ENCODE data around the gene PUS1. TPM values are rescaled to one million over a fixed set of nuclear protein-coding genes. Genes with fewer than 3 reads are reported as not detected.
"Not testable (repeated sequence)": the region's sequence is repeated elsewhere in the genome, so short reads cannot be mapped to it uniquely, and the experiment has no call there.

The PUS1 gene
- polyA plus RNA-seq, 1 donor from 2014 or later: 14.3 TPM

DNA sequence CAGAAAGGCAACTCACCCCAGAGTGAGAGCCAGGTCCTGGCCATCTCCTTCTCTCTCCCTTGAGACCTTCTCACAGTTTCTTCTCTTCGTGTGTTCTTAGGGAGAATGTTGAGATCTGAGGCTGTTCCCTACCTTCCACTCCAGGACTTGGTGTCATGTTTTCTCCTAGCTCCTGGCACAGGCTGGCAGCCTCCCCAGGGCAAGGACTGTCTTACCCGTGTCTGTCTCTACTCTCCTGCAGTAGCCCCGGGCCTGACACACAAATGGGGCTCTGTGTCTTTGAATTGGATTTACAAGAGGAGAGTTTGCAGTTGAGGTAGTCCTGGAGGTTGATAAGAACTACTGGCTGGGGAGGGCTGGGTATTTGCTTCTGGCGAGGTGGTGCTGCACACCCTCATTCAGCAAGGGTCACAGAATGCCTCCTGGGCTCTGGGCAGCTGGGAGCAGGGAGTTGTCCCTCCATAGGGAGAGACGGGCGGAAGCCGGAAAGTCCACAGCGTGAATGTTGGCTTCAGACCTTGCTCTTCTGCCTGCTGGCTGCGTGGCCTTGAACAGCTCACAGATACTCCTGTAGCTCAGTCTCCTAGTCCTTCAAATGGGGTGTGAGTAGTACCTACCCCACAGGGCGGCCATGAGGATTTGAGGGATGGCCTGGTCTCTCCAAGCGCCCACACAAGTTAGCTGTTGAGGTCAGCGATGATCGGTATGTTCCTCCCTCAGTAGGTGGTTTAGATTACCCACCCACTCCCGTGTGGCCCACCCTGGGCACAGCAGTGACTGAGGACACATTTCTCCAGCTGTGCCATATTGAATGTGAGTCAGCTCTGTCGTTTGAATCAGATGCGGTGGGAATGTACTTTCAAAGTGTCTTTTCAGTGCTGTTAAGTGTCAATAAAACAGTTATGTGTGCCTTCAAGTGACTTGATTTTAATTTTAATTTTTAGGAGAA is 30.8 kb downstream of the PUS1 start:
- peaks cover 68% of the 10 kb centered on the region for H3K79me2 ChIP-seq (replicated peaks; ENCODE audit: insufficient read depth, low read length)
- H3F3A ChIP-seq (ENCODE audit: insufficient read depth, low read length, poor library complexity, severe bottlenecking): peaks cover 3% of the 10 kb centered on the region
- H3K27me3 ChIP-seq (ENCODE audit: insufficient read depth, low read depth, low read length): no peaks in the 10 kb centered on the region
- no peak overlapping the region for H3K4me2 ChIP-seq (ENCODE audit: low read length)
- no peaks in the 10 kb centered on the region for H3K9me3 ChIP-seq (ENCODE audit: low read length)
- H3K36me3 ChIP-seq (ENCODE audit: insufficient read depth, low read length): no peaks in the 10 kb centered on the region
- H3K27ac ChIP-seq (ENCODE audit: low read length): no peak overlapping the region
- H2AFZ ChIP-seq (ENCODE audit: low read depth, low read length): no peak overlapping the region
- no peak overlapping the region for H3K9ac ChIP-seq (ENCODE audit: low read length)
- H4K20me1 ChIP-seq (ENCODE audit: insufficient read depth): no peaks in the 10 kb centered on the region
- no peaks in the 10 kb centered on the region for H3K9me2 ChIP-seq (ENCODE audit: insufficient read depth, low read length)
- no peak overlapping the region for H3K4me3 ChIP-seq (ENCODE audit: low read length)
- TF ChIP-seq RAD21 (conservative IDR thresholded peaks at IDR 0.05) (no peak), POLR2AphosphoS5 (IDR thresholded peaks at IDR 0.05) (no peak), EP300 (conservative IDR thresholded peaks at IDR 0.05; ENCODE audit: poor library complexity, severe bottlenecking) (no peak), EZH2 (IDR thresholded peaks at IDR 0.05; ENCODE audit: borderline replicate concordance, insufficient read depth, low read length, poor library complexity, severe bottlenecking) (no peak), SMC3 (conservative IDR thresholded peaks at IDR 0.05; ENCODE audit: poor library complexity) (no peak), TAF1 (IDR thresholded peaks at IDR 0.05; ENCODE audit: low read depth) (no peak), MXI1 (conservative IDR thresholded peaks at IDR 0.05; ENCODE audit: poor library complexity, severe bottlenecking) (no peak)
- TF ChIP-seq, protein P1, sequence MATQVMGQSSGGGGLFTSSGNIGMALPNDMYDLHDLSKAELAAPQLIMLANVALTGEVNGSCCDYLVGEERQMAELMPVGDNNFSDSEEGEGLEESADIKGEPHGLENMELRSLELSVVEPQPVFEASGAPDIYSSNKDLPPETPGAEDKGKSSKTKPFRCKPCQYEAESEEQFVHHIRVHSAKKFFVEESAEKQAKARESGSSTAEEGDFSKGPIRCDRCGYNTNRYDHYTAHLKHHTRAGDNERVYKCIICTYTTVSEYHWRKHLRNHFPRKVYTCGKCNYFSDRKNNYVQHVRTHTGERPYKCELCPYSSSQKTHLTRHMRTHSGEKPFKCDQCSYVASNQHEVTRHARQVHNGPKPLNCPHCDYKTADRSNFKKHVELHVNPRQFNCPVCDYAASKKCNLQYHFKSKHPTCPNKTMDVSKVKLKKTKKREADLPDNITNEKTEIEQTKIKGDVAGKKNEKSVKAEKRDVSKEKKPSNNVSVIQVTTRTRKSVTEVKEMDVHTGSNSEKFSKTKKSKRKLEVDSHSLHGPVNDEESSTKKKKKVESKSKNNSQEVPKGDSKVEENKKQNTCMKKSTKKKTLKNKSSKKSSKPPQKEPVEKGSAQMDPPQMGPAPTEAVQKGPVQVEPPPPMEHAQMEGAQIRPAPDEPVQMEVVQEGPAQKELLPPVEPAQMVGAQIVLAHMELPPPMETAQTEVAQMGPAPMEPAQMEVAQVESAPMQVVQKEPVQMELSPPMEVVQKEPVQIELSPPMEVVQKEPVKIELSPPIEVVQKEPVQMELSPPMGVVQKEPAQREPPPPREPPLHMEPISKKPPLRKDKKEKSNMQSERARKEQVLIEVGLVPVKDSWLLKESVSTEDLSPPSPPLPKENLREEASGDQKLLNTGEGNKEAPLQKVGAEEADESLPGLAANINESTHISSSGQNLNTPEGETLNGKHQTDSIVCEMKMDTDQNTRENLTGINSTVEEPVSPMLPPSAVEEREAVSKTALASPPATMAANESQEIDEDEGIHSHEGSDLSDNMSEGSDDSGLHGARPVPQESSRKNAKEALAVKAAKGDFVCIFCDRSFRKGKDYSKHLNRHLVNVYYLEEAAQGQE (IDR thresholded peaks at IDR 0.05; ENCODE audit: borderline replicate concordance): no peak
- TF ChIP-seq, protein P2, sequence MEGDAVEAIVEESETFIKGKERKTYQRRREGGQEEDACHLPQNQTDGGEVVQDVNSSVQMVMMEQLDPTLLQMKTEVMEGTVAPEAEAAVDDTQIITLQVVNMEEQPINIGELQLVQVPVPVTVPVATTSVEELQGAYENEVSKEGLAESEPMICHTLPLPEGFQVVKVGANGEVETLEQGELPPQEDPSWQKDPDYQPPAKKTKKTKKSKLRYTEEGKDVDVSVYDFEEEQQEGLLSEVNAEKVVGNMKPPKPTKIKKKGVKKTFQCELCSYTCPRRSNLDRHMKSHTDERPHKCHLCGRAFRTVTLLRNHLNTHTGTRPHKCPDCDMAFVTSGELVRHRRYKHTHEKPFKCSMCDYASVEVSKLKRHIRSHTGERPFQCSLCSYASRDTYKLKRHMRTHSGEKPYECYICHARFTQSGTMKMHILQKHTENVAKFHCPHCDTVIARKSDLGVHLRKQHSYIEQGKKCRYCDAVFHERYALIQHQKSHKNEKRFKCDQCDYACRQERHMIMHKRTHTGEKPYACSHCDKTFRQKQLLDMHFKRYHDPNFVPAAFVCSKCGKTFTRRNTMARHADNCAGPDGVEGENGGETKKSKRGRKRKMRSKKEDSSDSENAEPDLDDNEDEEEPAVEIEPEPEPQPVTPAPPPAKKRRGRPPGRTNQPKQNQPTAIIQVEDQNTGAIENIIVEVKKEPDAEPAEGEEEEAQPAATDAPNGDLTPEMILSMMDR (IDR thresholded peaks at IDR 0.05; ENCODE audit: poor library complexity, severe bottlenecking): no peak

DNA sequence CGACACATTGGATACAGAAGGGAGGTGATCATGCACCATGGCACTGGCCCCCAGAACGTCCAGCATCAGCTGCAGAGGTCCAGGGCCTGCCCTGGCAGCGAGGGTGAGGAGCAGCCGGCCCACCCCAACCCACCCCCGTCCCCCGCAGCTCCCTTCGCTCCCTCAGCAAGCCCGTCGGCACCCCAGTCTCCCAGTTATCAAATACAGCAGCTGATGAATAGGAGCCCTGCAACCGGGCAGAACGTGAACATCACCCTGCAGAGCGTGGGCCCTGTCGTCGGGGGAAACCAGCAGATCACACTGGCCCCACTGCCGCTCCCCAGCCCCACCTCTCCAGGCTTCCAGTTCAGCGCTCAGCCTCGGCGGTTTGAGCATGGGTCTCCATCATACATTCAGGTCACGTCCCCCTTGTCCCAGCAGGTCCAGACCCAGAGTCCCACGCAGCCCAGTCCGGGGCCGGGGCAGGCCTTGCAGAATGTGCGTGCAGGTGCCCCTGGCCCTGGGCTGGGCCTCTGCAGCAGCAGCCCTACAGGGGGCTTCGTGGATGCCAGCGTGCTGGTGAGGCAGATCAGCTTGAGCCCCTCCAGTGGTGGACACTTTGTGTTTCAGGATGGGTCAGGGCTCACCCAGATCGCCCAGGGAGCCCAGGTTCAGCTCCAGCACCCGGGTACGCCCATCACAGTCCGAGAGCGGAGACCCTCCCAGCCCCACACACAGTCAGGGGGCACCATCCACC is 31.7 kb downstream of the PUS1 start:
- H3K79me2 ChIP-seq (replicated peaks; ENCODE audit: insufficient read depth, low read length): peaks cover 76% of the 10 kb centered on the region
- H3F3A ChIP-seq (ENCODE audit: insufficient read depth, low read length, poor library complexity, severe bottlenecking); H3K4me2 ChIP-seq (ENCODE audit: low read length); H3K9me2 ChIP-seq (ENCODE audit: insufficient read depth, low read length); H3K27me3 ChIP-seq (ENCODE audit: insufficient read depth, low read depth, low read length); H3K27ac ChIP-seq (ENCODE audit: low read length); H2AFZ ChIP-seq (ENCODE audit: low read depth, low read length); H3K9ac ChIP-seq (ENCODE audit: low read length); H3K9me3 ChIP-seq (ENCODE audit: low read length); H4K20me1 ChIP-seq (ENCODE audit: insufficient read depth); H3K4me3 ChIP-seq (ENCODE audit: low read length); H3K36me3 ChIP-seq (ENCODE audit: insufficient read depth, low read length): not testable (repeated sequence)

DNA sequence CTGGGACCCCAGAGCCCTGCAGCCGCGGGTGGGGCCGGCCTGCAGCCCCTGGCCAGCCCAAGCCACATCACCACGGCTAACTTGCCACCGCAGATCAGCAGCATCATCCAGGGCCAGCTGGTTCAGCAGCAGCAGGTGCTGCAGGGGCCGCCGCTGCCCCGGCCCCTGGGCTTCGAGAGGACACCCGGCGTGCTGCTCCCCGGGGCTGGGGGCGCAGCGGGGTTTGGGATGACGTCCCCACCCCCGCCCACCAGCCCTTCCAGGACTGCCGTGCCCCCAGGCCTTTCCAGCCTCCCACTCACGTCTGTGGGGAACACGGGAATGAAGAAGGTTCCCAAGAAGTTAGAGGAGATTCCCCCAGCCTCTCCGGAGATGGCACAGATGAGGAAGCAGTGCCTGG is 32.3 kb downstream of the PUS1 start:
- not testable (repeated sequence) for H3K9ac ChIP-seq (ENCODE audit: low read length); H4K20me1 ChIP-seq (ENCODE audit: insufficient read depth); H3K4me3 ChIP-seq (ENCODE audit: low read length); H3K27me3 ChIP-seq (ENCODE audit: insufficient read depth, low read depth, low read length); H3K4me2 ChIP-seq (ENCODE audit: low read length); H2AFZ ChIP-seq (ENCODE audit: low read depth, low read length); H3K36me3 ChIP-seq (ENCODE audit: insufficient read depth, low read length); H3K9me2 ChIP-seq (ENCODE audit: insufficient read depth, low read length); H3K27ac ChIP-seq (ENCODE audit: low read length); H3F3A ChIP-seq (ENCODE audit: insufficient read depth, low read length, poor library complexity, severe bottlenecking); H3K9me3 ChIP-seq (ENCODE audit: low read length)
- peaks cover 76% of the 10 kb centered on the region for H3K79me2 ChIP-seq (replicated peaks; ENCODE audit: insufficient read depth, low read length)
